ENCODE data around the gene MAP3K4. TPM values are rescaled to one million over a fixed set of nuclear protein-coding genes. Genes with fewer than 3 reads are reported as not detected.

Gene MAP3K4
- total and polyA plus RNA-seq, 2 of the 4 experiments (the other 2 are of a cell fraction) = 11.5 to 20.4 TPM

- TF ChIP-seq MAZ (IDR thresholded peaks at IDR 0.05; ENCODE audit: borderline replicate concordance, low read depth, low read length) (no peak), RFX5 (IDR thresholded peaks at IDR 0.05; ENCODE audit: low read depth, low read length) (no peak), CEBPB (IDR thresholded peaks at IDR 0.05; ENCODE audit: low read depth, low read length) (no peak), RCOR1 (IDR thresholded peaks at IDR 0.05; ENCODE audit: insufficient replicate concordance, low read length) (no peak), CTCF (conservative IDR thresholded peaks at IDR 0.05; ENCODE audit: low read depth, low read length) (no peak), FOS (IDR thresholded peaks at IDR 0.05; ENCODE audit: low read depth, low read length) (no peak), MXI1 (IDR thresholded peaks at IDR 0.05; ENCODE audit: borderline replicate concordance, low read depth, low read length) (no peak), SMC3 (IDR thresholded peaks at IDR 0.05; ENCODE audit: low read depth, low read length) (no peak), BHLHE40 (IDR thresholded peaks at IDR 0.05; ENCODE audit: low read depth, low read length) (no peak), CHD1 (IDR thresholded peaks at IDR 0.05; ENCODE audit: low read depth, low read length) (no peak), ELK1 (IDR thresholded peaks at IDR 0.05; ENCODE audit: borderline replicate concordance, low read depth, low read length) (no peak), MAFK (IDR thresholded peaks at IDR 0.05; ENCODE audit: low read depth, low read length) (no peak), USF2 (IDR thresholded peaks at IDR 0.05; ENCODE audit: low read depth, low read length) (no peak), POLR2A (IDR thresholded peaks at IDR 0.05; ENCODE audit: low read depth, low read length) (no peak), NFE2L2 (IDR thresholded peaks at IDR 0.05; ENCODE audit: low read depth, low read length) (no peak), RAD21 (IDR thresholded peaks at IDR 0.05; ENCODE audit: low read length) (no peak)
- H2AFZ ChIP-seq (replicated peaks; ENCODE audit: low read length, poor library complexity) = no peak overlapping the region
- H3K9me3 ChIP-seq (ENCODE audit: control insufficient read depth, insufficient read depth, low read length) = no peaks in the 10 kb centered on the region
- no CpG with 5 or more reads among the region's 5 CpGs for WGBS, 2 experiments (ENCODE audit: extremely low coverage in 2 of 2, insufficient read length in 1 of 2)
- no peak overlapping the region for H3K9ac ChIP-seq (ENCODE audit: low read depth, low read length)
- no peak overlapping the region for H3K14ac ChIP-seq (replicated peaks; ENCODE audit: low read depth, low read length)
- no peak overlapping the region for H3K23ac ChIP-seq (ENCODE audit: low read depth, low read length)
- no peak for DNase-seq
- no peak overlapping the region for H4K8ac ChIP-seq (ENCODE audit: low read depth in 2 of 2, low read length in 2 of 2)
- no peak overlapping the region for H2BK15ac ChIP-seq (ENCODE audit: low read depth, low read length)
- BruUV-seq (replicated peaks) = no TSS peak
- H2AK5ac ChIP-seq (ENCODE audit: low read depth, low read length) = no peak overlapping the region
- H2BK20ac ChIP-seq (ENCODE audit: low read depth, low read length) = no peak overlapping the region
- H3K79me1 ChIP-seq (ENCODE audit: low read depth in 1 of 2, low read length in 2 of 2) = no peaks in the 10 kb centered on the region
- no peak overlapping the region for H2AK9ac ChIP-seq (replicated peaks; ENCODE audit: low read depth, low read length, poor library complexity)
- peaks cover 2% of the 10 kb centered on the region for H3K36me3 ChIP-seq (ENCODE audit: control insufficient read depth, insufficient read depth, low read length)
- intact Hi-C loops (cut with micrococcal nuclease) = no loop called here
- peaks cover 9% of the 10 kb centered on the region; the same call in 1 of the 2 replicates for H3K9me1 ChIP-seq (ENCODE audit: insufficient read depth, low read length)
- no peaks in the 10 kb centered on the region for H3K27me3 ChIP-seq (ENCODE audit: control insufficient read depth, insufficient read depth, low read length)
- H3K4me3 ChIP-seq (ENCODE audit: insufficient read depth, low read depth, low read length) = no peak overlapping the region
- no peak overlapping the region for H2BK5ac ChIP-seq (ENCODE audit: low read depth, low read length, poor library complexity, severe bottlenecking)
- ATAC-seq (ENCODE audit: low read depth) = no peak
- H3K4me1 ChIP-seq (ENCODE audit: control insufficient read depth, insufficient read depth, low read length) = 0 out of 2 replicates have a peak, but pooled peaks cover 1% of the 10 kb centered on the region
- H2BK120ac ChIP-seq (ENCODE audit: low read depth, low read length) = no peak overlapping the region
- no peak overlapping the region for H3K18ac ChIP-seq (ENCODE audit: low read depth, low read length)
- no peak overlapping the region for H4K5ac ChIP-seq (ENCODE audit: low read depth, low read length)
- in situ Hi-C loops (cut with MboI; ENCODE audit: low sequenced_read_pairs) = loop anchor here (10.0 kb wide), 1 partner anchor 232 kb away; no protein-coding TSS in a partner anchor
- no peak overlapping the region for H3K4ac ChIP-seq (ENCODE audit: low read depth, low read length)
- ChIA-PET POLR2A (ENCODE audit: unreplicated experiment) (no interaction called here), CTCF (no interaction called here)
- H3K4me2 ChIP-seq (ENCODE audit: low read depth, low read length) = no peak overlapping the region
- H3K56ac ChIP-seq (ENCODE audit: extremely low read depth, insufficient read depth, low read length) = no peak overlapping the region
- H3K27ac ChIP-seq (ENCODE audit: insufficient read depth, low read length) = no peak overlapping the region
- H4K91ac ChIP-seq (ENCODE audit: insufficient read depth, low read depth, low read length) = no peak overlapping the region
- no peaks in the 10 kb centered on the region; the same call in 1 of the 2 replicates for H4K20me1 ChIP-seq (ENCODE audit: insufficient read depth, low read length)
- dilution Hi-C loops (cut with HindIII; ENCODE audit: low sequenced_read_pairs, unreplicated experiment) = no loop called here
Measured at GRCh38 chr6:161142957-161143296, 151.4 kb downstream of the MAP3K4 start.
